Ureter (tissue), 1 donor: Measurements from ENCODE around the gene SCAF1. TPM values are rescaled to one million over a fixed set of nuclear protein-coding genes. Genes with fewer than 3 reads are reported as not detected.

Source experiments
- total RNA-seq: library from RNA; stranded (reverse); gene quantifications from one replicate; pipeline ENCODE4 v1.2.4, GENCODE V29; 2023
- donor health status: DM: yes; HTN: yes; CAD: no.

SCAF1 gene
- total RNA-seq, 1 donor from 2014 or later: 55.7 TPM

Other genes starting within 250 kb of the SCAF1 start
- not detected for gene PTH2, start 218.8 kb upstream of the SCAF1 start, total RNA-seq
- not detected for gene GFY, start 216.8 kb upstream of the SCAF1 start, total RNA-seq
- 0.55 TPM for gene SLC17A7, start 200.7 kb upstream of the SCAF1 start, total RNA-seq
- 47.4 TPM for gene PIH1D1, start 190.4 kb upstream of the SCAF1 start, total RNA-seq
- 24.0 TPM for gene ALDH16A1, start 189.0 kb upstream of the SCAF1 start, total RNA-seq
- gene FLT3LG, start 168.0 kb upstream of the SCAF1 start, total RNA-seq: 12.7 TPM
- 3,508 TPM for gene RPL13A, start 154.6 kb upstream of the SCAF1 start, total RNA-seq
- gene RPS11, start 145.8 kb upstream of the SCAF1 start, total RNA-seq: 1,912 TPM
- gene FCGRT, start 129.5 kb upstream of the SCAF1 start, total RNA-seq: 106 TPM
- 18.6 TPM for gene RCN3, start 114.2 kb upstream of the SCAF1 start, total RNA-seq
- gene NOSIP, start 61.7 kb upstream of the SCAF1 start, total RNA-seq: 35.6 TPM
- 13.2 TPM for gene PRRG2, start 60.9 kb upstream of the SCAF1 start, total RNA-seq
- 40.6 TPM for gene PRR12, start 51.0 kb upstream of the SCAF1 start, total RNA-seq
- gene RRAS, start 2.1 kb upstream of the SCAF1 start, total RNA-seq: 59.1 TPM
- 108 TPM for gene IRF3, start 23.6 kb downstream of the SCAF1 start, total RNA-seq
- 12.6 TPM for gene BCL2L12, start 23.7 kb downstream of the SCAF1 start, total RNA-seq
- 166 TPM for gene PRMT1, start 35.1 kb downstream of the SCAF1 start, total RNA-seq
- gene ADM5, start 47.4 kb downstream of the SCAF1 start, total RNA-seq: 4.1 TPM
- gene CPT1C, start 48.9 kb downstream of the SCAF1 start, total RNA-seq: 3.1 TPM
- gene TSKS, start 121.1 kb downstream of the SCAF1 start, total RNA-seq: 0.44 TPM
- 66.6 TPM for gene AP2A1, start 124.8 kb downstream of the SCAF1 start, total RNA-seq
- gene FUZ, start 171.1 kb downstream of the SCAF1 start, total RNA-seq: 13.0 TPM
- 42.2 TPM for gene MED25, start 176.1 kb downstream of the SCAF1 start, total RNA-seq
- 105 TPM for gene PTOV1, start 208.9 kb downstream of the SCAF1 start, total RNA-seq
- 122 TPM for gene PNKP, start 225.4 kb downstream of the SCAF1 start, total RNA-seq
- gene AKT1S1, start 235.1 kb downstream of the SCAF1 start, total RNA-seq: 32.8 TPM
- 30.4 TPM for gene TBC1D17, start 235.5 kb downstream of the SCAF1 start, total RNA-seq